Endodermal cell (in vitro differentiated cells): ENCODE data around the gene HNRNPL. TPM values are rescaled to one million over a fixed set of nuclear protein-coding genes. Genes with fewer than 3 reads are reported as not detected.

Experiments
- DNase-seq: peaks from one replicate; pipeline ENCODE4 v3.0.0-alpha.2; 2017
- H3K27ac ChIP-seq: 2 replicates; pipeline ENCODE4 v1.5.1; 2013; ENCODE audit warnings: mild to moderate bottlenecking, low read depth, low read length, moderate library complexity
- H3K27me3 ChIP-seq: 2 replicates; pipeline ENCODE4 v1.6.1; 2013; ENCODE audit warnings: mild to moderate bottlenecking, low read length, moderate library complexity; ENCODE audit not compliant: insufficient read depth, control insufficient read depth, poor library complexity, severe bottlenecking
- H3K36me3 ChIP-seq: 2 replicates; pipeline ENCODE4 v1.7.0; 2013; ENCODE audit warnings: mild to moderate bottlenecking, low read length, moderate library complexity; ENCODE audit not compliant: control insufficient read depth, insufficient read depth
- H3K4me1 ChIP-seq: one replicate; pipeline ENCODE4 v1.7.0; 2013; ENCODE audit warnings: low read length; ENCODE audit not compliant: control insufficient read depth, insufficient read depth
- H3K4me3 ChIP-seq: 2 replicates; pipeline ENCODE4 v1.5.1; 2013; ENCODE audit warnings: mild to moderate bottlenecking, low read length, moderate library complexity
- H3K9ac ChIP-seq: 2 replicates; pipeline ENCODE4 v1.6.1; 2013; ENCODE audit warnings: mild to moderate bottlenecking, low read length, moderate library complexity; ENCODE audit not compliant: poor library complexity, severe bottlenecking; ENCODE audit errors: extremely low read depth
- H3K9me3 ChIP-seq: 2 replicates; pipeline ENCODE4 v1.6.1; 2013; ENCODE audit warnings: mild to moderate bottlenecking, low read length, moderate library complexity; ENCODE audit not compliant: control insufficient read depth
- H3K27ac Mint-ChIP-seq: 2 replicates; pipeline ENCODE4 v1.8.0; 2020; ENCODE audit warnings: mixed read lengths
- H3K27me3 Mint-ChIP-seq: 2 replicates; pipeline ENCODE4 v1.8.0; 2021; ENCODE audit warnings: mild to moderate bottlenecking, mixed read lengths; ENCODE audit not compliant: insufficient read depth
- H3K36me3 Mint-ChIP-seq: 2 replicates; pipeline ENCODE4 v1.8.0; 2020; ENCODE audit warnings: low read depth, mixed read lengths
- H3K4me1 Mint-ChIP-seq: 2 replicates; pipeline ENCODE4 v1.8.0; 2020; ENCODE audit warnings: mixed read lengths
- H3K4me3 Mint-ChIP-seq: 2 replicates; pipeline ENCODE4 v1.8.0; 2020; ENCODE audit warnings: mild to moderate bottlenecking, moderate library complexity, mixed read lengths
- H3K9me3 Mint-ChIP-seq: 2 replicates; pipeline ENCODE4 v1.8.0; 2020; ENCODE audit warnings: mild to moderate bottlenecking, mixed read lengths
- WGBS, 2 experiments: methylation state at CpG; one replicate each; pipeline versions ENCODE4 v1.1.5 to v1.1.7; 2013; ENCODE audit warnings: missing lambda C conversion rate in 2 of 2, mixed read lengths in 1 of 2; ENCODE audit not compliant: insufficient coverage in 1 of 2, insufficient read length in 1 of 2; 5-methylcytosine and 5-hydroxymethylcytosine counted together
- total RNA-seq, 2 donors: library from RNA; stranded (reverse); fragmentation: NEBNext Ultra II Directional in 1 of 2; extraction: Animal tissue kit (Norgen Biotek cat#: 25700) in 1 of 2; gene quantifications; 2 replicates in 1 of 2; 3 replicates in 1 of 2; pipeline ENCODE4 v1.2.1, GENCODE V29; 2021
- TF ChIP-seq, protein P1 (sequence below): fragments of 200-600 bp; sonication (generic); conservative IDR thresholded peaks from 2 replicates; pipeline ENCODE4 v1.5.0; 2021; ENCODE audit warnings: antibody characterized with exemption, mild to moderate bottlenecking

Gene HNRNPL
- total RNA-seq, 2 donors from 2014 or later = 607 to 646 TPM

DNA sequence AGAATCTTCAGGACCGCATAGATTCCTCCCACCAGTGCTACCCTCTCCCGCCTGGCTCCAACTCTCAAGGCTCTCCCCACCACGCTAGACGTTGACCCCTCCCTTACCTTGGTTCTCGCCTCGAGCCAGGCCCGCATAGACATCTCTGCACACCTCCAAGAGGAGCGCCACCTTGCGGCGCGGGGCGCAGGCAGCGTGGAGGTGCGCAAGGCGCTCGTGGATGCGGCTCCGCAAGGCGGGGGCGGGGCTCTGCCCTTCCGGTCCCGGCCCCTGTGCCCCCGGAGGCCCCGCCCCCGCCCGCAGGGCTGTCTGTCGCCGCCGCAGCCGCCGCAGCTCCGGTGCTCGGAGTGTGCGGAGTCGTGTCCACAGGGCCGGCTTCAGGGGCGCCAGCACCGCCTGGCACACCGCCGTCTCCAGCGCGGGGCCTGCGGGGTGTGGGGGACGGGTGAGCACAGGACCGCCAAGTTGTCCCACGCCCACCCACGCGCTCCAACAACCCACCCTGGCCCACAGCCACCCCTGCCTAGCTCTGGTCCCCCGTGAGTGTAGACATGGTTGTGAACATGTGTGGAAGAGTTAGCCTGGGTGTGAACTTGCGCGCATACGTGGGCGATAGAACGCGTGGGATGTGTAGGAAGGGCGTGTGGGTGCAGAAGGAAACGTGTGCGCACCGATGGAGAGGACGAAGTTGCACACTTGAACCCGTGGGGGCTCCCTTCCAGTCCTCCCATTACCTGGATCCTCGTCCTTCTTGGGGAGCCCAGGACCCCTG is 20.2 kb upstream of the HNRNPL start:
- WGBS, 2 experiments = 23 to 31% methylated on average over 5 to 58 of the region's 62 CpGs
- Mint-ChIP-seq H3K4me1 (peaks cover 2% of the 10 kb centered on the region), H3K36me3 (no peaks in the 10 kb centered on the region), H3K9me3 (no peaks in the 10 kb centered on the region), H3K27ac (peak overlapping the region; percentile 41), H3K4me3 (peak overlapping the region; percentile 64), H3K27me3 (peaks cover 16% of the 10 kb centered on the region)
- TF ChIP-seq, protein P1, sequence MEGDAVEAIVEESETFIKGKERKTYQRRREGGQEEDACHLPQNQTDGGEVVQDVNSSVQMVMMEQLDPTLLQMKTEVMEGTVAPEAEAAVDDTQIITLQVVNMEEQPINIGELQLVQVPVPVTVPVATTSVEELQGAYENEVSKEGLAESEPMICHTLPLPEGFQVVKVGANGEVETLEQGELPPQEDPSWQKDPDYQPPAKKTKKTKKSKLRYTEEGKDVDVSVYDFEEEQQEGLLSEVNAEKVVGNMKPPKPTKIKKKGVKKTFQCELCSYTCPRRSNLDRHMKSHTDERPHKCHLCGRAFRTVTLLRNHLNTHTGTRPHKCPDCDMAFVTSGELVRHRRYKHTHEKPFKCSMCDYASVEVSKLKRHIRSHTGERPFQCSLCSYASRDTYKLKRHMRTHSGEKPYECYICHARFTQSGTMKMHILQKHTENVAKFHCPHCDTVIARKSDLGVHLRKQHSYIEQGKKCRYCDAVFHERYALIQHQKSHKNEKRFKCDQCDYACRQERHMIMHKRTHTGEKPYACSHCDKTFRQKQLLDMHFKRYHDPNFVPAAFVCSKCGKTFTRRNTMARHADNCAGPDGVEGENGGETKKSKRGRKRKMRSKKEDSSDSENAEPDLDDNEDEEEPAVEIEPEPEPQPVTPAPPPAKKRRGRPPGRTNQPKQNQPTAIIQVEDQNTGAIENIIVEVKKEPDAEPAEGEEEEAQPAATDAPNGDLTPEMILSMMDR = peak; percentile 91
- H3K4me1 ChIP-seq = no peaks in the 10 kb centered on the region
- H3K27ac ChIP-seq = no peak overlapping the region
- no peak overlapping the region for H3K9ac ChIP-seq
- H3K36me3 ChIP-seq = no peaks in the 10 kb centered on the region
- H3K4me3 ChIP-seq = peak overlapping the region; percentile 73
- no peaks in the 10 kb centered on the region for H3K9me3 ChIP-seq
- peak; percentile 91 for DNase-seq
- H3K27me3 ChIP-seq = no peaks in the 10 kb centered on the region

DNA sequence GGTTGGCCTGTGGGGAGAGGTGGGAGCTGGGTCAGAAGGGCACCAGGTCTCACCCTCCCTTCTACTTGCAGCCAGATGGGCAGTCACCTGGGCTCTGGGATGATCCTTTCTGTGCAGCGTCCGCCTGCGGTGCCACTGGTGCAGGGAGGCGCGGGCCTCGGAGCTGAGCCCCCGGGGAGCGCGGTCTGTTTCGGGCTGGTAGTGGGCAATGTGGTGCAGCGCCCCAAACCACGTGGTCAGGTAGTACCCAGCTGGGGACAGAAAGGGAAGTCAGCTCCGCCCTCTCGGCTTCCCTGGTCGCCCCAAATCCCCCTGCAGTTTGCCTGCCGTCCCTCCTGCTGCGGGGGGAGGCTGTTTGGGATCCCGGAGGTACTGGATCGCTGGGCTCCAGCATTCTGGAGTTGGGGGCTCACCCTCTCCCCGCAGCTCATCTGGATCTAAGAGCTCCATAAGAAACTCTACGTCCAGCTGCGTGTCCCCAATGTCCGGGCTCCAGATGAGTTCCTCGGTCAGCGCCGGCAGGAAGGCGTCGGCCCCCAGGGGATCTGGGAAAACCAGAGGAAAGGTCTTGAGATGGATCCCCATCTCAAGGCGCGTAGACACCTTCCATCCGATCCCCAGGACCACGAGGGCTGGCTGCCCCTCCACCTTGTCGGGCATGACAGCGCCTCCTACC is 19.5 kb upstream of the HNRNPL start:
- Histone ChIP-seq H3K4me1 (no peaks in the 10 kb centered on the region), H3K4me3 (peak overlapping the region; percentile 73), H3K27me3 (no peaks in the 10 kb centered on the region), H3K36me3 (no peaks in the 10 kb centered on the region), H3K9ac (no peak overlapping the region), H3K27ac (no peak overlapping the region), H3K9me3 (no peaks in the 10 kb centered on the region)
- H3K4me3 Mint-ChIP-seq = peak overlapping the region; percentile 64
- WGBS, 2 experiments = 64 to 73% methylated on average over 16 to 34 of the region's 34 CpGs
- DNase-seq = no peak
- TF ChIP-seq, protein P1 = no peak
- no peaks in the 10 kb centered on the region for H3K36me3 Mint-ChIP-seq
- peak overlapping the region; percentile 41 for H3K27ac Mint-ChIP-seq
- H3K4me1 Mint-ChIP-seq = peaks cover 2% of the 10 kb centered on the region
- peaks cover 16% of the 10 kb centered on the region for H3K27me3 Mint-ChIP-seq
- H3K9me3 Mint-ChIP-seq = no peaks in the 10 kb centered on the region

DNA sequence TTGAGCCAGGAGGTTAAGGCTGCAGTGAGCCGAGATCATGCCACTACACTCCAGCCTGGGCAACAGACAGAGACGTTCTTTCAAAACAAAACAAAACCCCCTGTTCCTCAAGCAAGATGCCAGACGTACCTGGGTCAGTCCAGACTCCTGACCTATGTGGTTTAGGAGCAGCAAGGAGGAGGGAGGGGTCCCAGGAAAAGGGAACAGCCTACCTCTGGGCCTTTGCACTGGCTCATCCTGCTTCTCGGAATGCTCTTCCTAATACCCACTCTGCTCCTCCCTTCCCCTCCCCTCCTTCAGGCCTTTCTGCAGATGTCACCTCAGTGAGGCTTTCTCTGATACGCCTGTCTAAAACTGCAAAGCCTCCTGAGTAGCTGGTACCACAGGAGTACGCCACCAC is 18.8 kb upstream of the HNRNPL start:
- Mint-ChIP-seq H3K4me3 (peak overlapping the region; percentile 64), H3K27ac (no peak overlapping the region), H3K27me3 (peaks cover 16% of the 10 kb centered on the region), H3K9me3 (no peaks in the 10 kb centered on the region), H3K36me3 (no peaks in the 10 kb centered on the region), H3K4me1 (peaks cover 2% of the 10 kb centered on the region)
- DNase-seq = no peak
- H3K4me1 ChIP-seq = no peaks in the 10 kb centered on the region
- no peak overlapping the region for H3K4me3 ChIP-seq
- no peaks in the 10 kb centered on the region for H3K36me3 ChIP-seq
- no peaks in the 10 kb centered on the region for H3K27me3 ChIP-seq
- no peaks in the 10 kb centered on the region for H3K9me3 ChIP-seq
- WGBS, 2 experiments = 94 to 95% methylated on average over 2 to 6 of the region's 6 CpGs
- TF ChIP-seq, protein P1 = no peak
- H3K27ac ChIP-seq = no peak overlapping the region
- H3K9ac ChIP-seq = no peak overlapping the region
